HG03558 (cell line): Measurements from ENCODE around the gene BLVRB.

ENCODE experiments used
- ATAC-seq: cut with Tn5 transposase; IDR thresholded peaks from one replicate; pipeline ENCODE4 v1.9.1; 2021; ENCODE audit warnings: moderate number of reproducible peaks; ENCODE audit not compliant: unreplicated experiment; ENCODE audit errors: extremely low read depth

The BLVRB gene

GRCh38 chr19:40425450-40426287 is 39.9 kb downstream of the BLVRB start, which contains the start of gene SERTAD1:
Gene SERTAD1, minus strand, starts transcription at chr19:40425992. Its CDS starts 2,446 bp downstream, at chr19:40423546.
- ATAC-seq, result peak; percentile 67

GRCh38 chr19:40424637-40425449 is 40.7 kb downstream of the BLVRB start:
- no peak for ATAC-seq

GRCh38 chr19:40423938-40424337 is 41.6 kb downstream of the BLVRB start:
- ATAC-seq, result no peak

GRCh38 chr19:40422748-40423566 is 42.6 kb downstream of the BLVRB start:
- no peak for ATAC-seq

GRCh38 chr19:40421993-40422747 is 43.4 kb downstream of the BLVRB start:
- ATAC-seq, result no peak

GRCh38 chr19:40420766-40421765 is 44.5 kb downstream of the BLVRB start:
- ATAC-seq, result no peak

GRCh38 chr19:40420451-40420765 is 45.1 kb downstream of the BLVRB start:
- ATAC-seq, result no peak

GRCh38 chr19:40419780-40420179 is 45.8 kb downstream of the BLVRB start:
- no peak for ATAC-seq

GRCh38 chr19:40419066-40419612 is 46.4 kb downstream of the BLVRB start:
- ATAC-seq, result no peak

- no peak for ATAC-seq
Measured at GRCh38 chr19:40418040-40418439, 47.5 kb downstream of the BLVRB start.

GRCh38 chr19:40417643-40417981 is 47.9 kb downstream of the BLVRB start:
- ATAC-seq, result no peak

- ATAC-seq, result no peak
Measured at GRCh38 chr19:40416918-40417642, 48.5 kb downstream of the BLVRB start.

GRCh38 chr19:40415768-40416167 is 49.8 kb downstream of the BLVRB start:
- ATAC-seq, result no peak

GRCh38 chr19:40414542-40415535 is 50.7 kb downstream of the BLVRB start:
- ATAC-seq, result no peak

GRCh38 chr19:40413291-40413845 is 52.2 kb downstream of the BLVRB start, which contains the start of gene PRX:
Gene PRX, minus strand, starts transcription at chr19:40413378. Its CDS starts 5,446 bp downstream, at chr19:40407932.
- ATAC-seq, result no peak

GRCh38 chr19:40412866-40413265 is 52.7 kb downstream of the BLVRB start:
- ATAC-seq, result no peak
